Right ventricle myocardium inferior (tissue), 1 donor: Measurements from ENCODE around the gene RPS5. TPM values are rescaled to one million over a fixed set of nuclear protein-coding genes. Genes with fewer than 3 reads are reported as not detected.

Experiments
- ATAC-seq: fragments of 200-7000 bp; cut with Tn5 transposase; one replicate; pipeline ENCODE4 v1.9.1; 2020; ENCODE audit warnings: mild to moderate bottlenecking, moderate library complexity
- DNase-seq: peaks from one replicate; pipeline ENCODE4 v3.0.0; 2021; ENCODE audit errors: missing footprints
- intact Hi-C: fragments of 100-400 bp; cut with DNase I; formaldehyde crosslinking; loops from one replicate; pipeline ENCODE4 v1.11.0; 2022
- total RNA-seq: library from RNA; stranded (reverse); fragmentation: NEBNext Ultra II Directional; extraction: Animal tissue kit (Norgen Biotek cat#: 25700); gene quantifications from one replicate; pipeline ENCODE4 v1.2.1, GENCODE V29; 2021
- donor health status: DM: no; HTN: yes; CAD: no; lungs with severe emphysema.

Gene RPS5
- total RNA-seq, 1 donor from 2014 or later, result 551 TPM

GRCh38 chr19:58380037-58380661 lies 6.9 kb upstream of the RPS5 start:
- no peak for ATAC-seq
- peak; percentile 35 for DNase-seq
- intact Hi-C loops, result loop anchor here (2.0 kb wide), 2 partner anchors 17 to 53 kb away; partner anchors contain the start of genes ZNF497 and ZSCAN22

- ATAC-seq (peak; percentile 95), DNase-seq (peak; percentile 98)
- intact Hi-C loops, result loop anchor here (2.0 kb wide), 2 partner anchors 18 to 54 kb away; partner anchors contain the start of genes ZNF497 and ZSCAN22
Measured at GRCh38 chr19:58380662-58381459, 6.2 kb upstream of the RPS5 start, which contains the start of gene ZNF837. Gene ZNF837 (minus strand): TSS chr19:58381030. CDS start chr19:58369332, 11,698 bp downstream.

GRCh38 chr19:58381460-58382212 lies 5.4 kb upstream of the RPS5 start:
- DNase-seq, result peak; percentile 57
- no peak for ATAC-seq
- intact Hi-C loops, result loop anchor here (2.0 kb wide), 2 partner anchors 19 to 55 kb away; partner anchors contain the start of genes ZNF497 and ZSCAN22

GRCh38 chr19:58382997-58383603 lies 4.0 kb upstream of the RPS5 start:
- intact Hi-C loops, result no loop called here
- DNase-seq, result peak; percentile 16
- no peak for ATAC-seq

GRCh38 chr19:58385313-58385890 lies 1.7 kb upstream of the RPS5 start:
- ATAC-seq, result no peak
- intact Hi-C loops, result no loop called here
- DNase-seq, result peak; percentile 53

GRCh38 chr19:58385891-58386575 lies 1.0 kb upstream of the RPS5 start:
- ATAC-seq (peak; percentile 6), DNase-seq (peak; percentile 48)
- intact Hi-C loops, result no loop called here

- ATAC-seq (no peak), DNase-seq (peak; percentile 23)
- intact Hi-C loops, result no loop called here
Measured at GRCh38 chr19:58387338-58388174, 487 bp downstream of the RPS5 start.

GRCh38 chr19:58388175-58388526 lies 1.1 kb downstream of the RPS5 start:
- intact Hi-C loops, result no loop called here
- ATAC-seq, result no peak
- no peak for DNase-seq

GRCh38 chr19:58392945-58393724 lies 6.1 kb downstream of the RPS5 start:
- ATAC-seq (no peak), DNase-seq (peak; percentile 60)
- intact Hi-C loops, result no loop called here

GRCh38 chr19:58393725-58394033 lies 6.6 kb downstream of the RPS5 start:
- no peak for ATAC-seq

GRCh38 chr19:58394821-58395219 lies 7.8 kb downstream of the RPS5 start:
- DNase-seq (no peak), ATAC-seq (no peak)
- intact Hi-C loops, result no loop called here

More at GRCh38 chr19:58393725-58394033, 6.6 kb downstream of the RPS5 start:
- intact Hi-C loops, result no loop called here
- DNase-seq, result no peak

- no peak for DNase-seq
- ATAC-seq, result no peak
- intact Hi-C loops, result no loop called here
Measured at GRCh38 chr19:58395220-58395978, 8.3 kb downstream of the RPS5 start, which contains the start of gene RNF225. Gene RNF225 (plus strand): TSS chr19:58395656. CDS start chr19:58396090, 434 bp downstream.

GRCh38 chr19:58395979-58396627 lies 9.0 kb downstream of the RPS5 start:
- intact Hi-C loops, result no loop called here
- DNase-seq (no peak), ATAC-seq (no peak)

- intact Hi-C loops, result no loop called here
- ATAC-seq, result no peak
- no peak for DNase-seq
Measured at GRCh38 chr19:58396691-58397532, 9.8 kb downstream of the RPS5 start.
